HepG2 (cell line): Measurements from ENCODE around the gene CD34. TPM values are rescaled to one million over a fixed set of nuclear protein-coding genes. Genes with fewer than 3 reads are reported as not detected.

Experiments
- ATAC-seq: fragments of 200-7000 bp; cut with Tn5 transposase; 3 replicates; pipeline ENCODE4 v1.9.1; 2020; ENCODE audit warnings: mild to moderate bottlenecking, moderate library complexity
- BruUV-seq: library from RNA; stranded (reverse); fragments of 400-500 nt; replicated peaks from 2 replicates; lab custom pipeline; 2021; lab: Mats Ljungman, UMichigan
- CTCF ChIA-PET: fragments of 300-600 bp; formaldehyde crosslinking; extraction: SDS; loops from one replicate; lab custom pipeline; 2021; ENCODE audit warnings: low total read pairs, inconsistent platforms, low intra/inter-chr PET ratio; lab: Yijun Ruan, JAX
- POLR2A ChIA-PET: fragments of 350-600 bp; sonication (Branson Sonifier 250); formaldehyde crosslinking; loops from one replicate; lab custom pipeline; 2020; ENCODE audit warnings: antibody characterized with exemption, inconsistent platforms; lab: Yijun Ruan, JAX
- DNase-seq: peaks from one replicate; pipeline ENCODE4 v3.0.0-alpha.2; 2015; ENCODE audit warnings: low spot score
- FAIRE-seq: peaks from 3 replicates; lab custom pipeline; 2011; peaks lifted over from hg19 to GRCh38; lab: Jason Lieb, UNC
- H2AFZ ChIP-seq: one replicate; pipeline ENCODE4 v1.6.1; 2011; ENCODE audit warnings: low read length, inconsistent platforms
- H3K27ac ChIP-seq: fragments of 300-600 bp; 3 replicates; pipeline ENCODE4 v1.8.0; 2011; ENCODE audit warnings: mixed run types, mild to moderate bottlenecking, mixed read lengths, low read length, inconsistent platforms; ENCODE audit not compliant: insufficient read depth; ENCODE audit errors: extremely low read length
- H3K27me3 ChIP-seq, 2 experiments: fragments of 200-600 bp in 1 of 2; 2 replicates in 1 of 2; 3 replicates in 1 of 2; pipeline versions ENCODE4 v1.6.0 to v1.8.0; 2011; ENCODE audit warnings: low read length in 2 of 2, mild to moderate bottlenecking in 2 of 2, moderate library complexity in 2 of 2, inconsistent platforms in 1 of 2; ENCODE audit not compliant: insufficient read depth in 2 of 2, control insufficient read depth in 1 of 2
- H3K36me3 ChIP-seq, 2 experiments: fragments of 200-600 bp in 1 of 2; replicated peaks in 1 of 2; 2 replicates in 1 of 2; 3 replicates in 1 of 2; pipeline versions ENCODE4 v1.5.1 to v1.8.0; 2011; ENCODE audit warnings: low read length in 2 of 2, inconsistent platforms in 1 of 2; ENCODE audit not compliant: insufficient read depth in 2 of 2, control insufficient read depth in 1 of 2
- H3K4me1 ChIP-seq: 2 replicates; pipeline ENCODE4 v1.5.1; 2012; ENCODE audit warnings: low read length, inconsistent platforms; ENCODE audit not compliant: insufficient read depth
- H3K4me2 ChIP-seq: 2 replicates; pipeline ENCODE4 v1.6.0; 2011; ENCODE audit warnings: low read depth, low read length, inconsistent platforms
- H3K4me3 ChIP-seq, 3 experiments: fragments of 200-600 bp in 1 of 3; sonication (generic), shearing (Covaris generic) in 1 of 3; replicated peaks in 1 of 3; 2 replicates each; pipeline ENCODE4 v1.5.1; 2011 to 2016; ENCODE audit warnings: low read length in 3 of 3, inconsistent platforms in 2 of 3, low read depth in 2 of 3, mild to moderate bottlenecking in 2 of 3, control low read depth in 1 of 3, mixed read lengths in 1 of 3; ENCODE audit not compliant: insufficient read depth in 1 of 3
- H3K79me2 ChIP-seq: one replicate; pipeline ENCODE4 v1.6.1; 2011; ENCODE audit warnings: low read length, inconsistent platforms; ENCODE audit not compliant: insufficient read depth
- H3K9ac ChIP-seq: 2 replicates; pipeline ENCODE4 v1.6.0; 2011; ENCODE audit warnings: mild to moderate bottlenecking, low read depth, low read length, inconsistent platforms; ENCODE audit not compliant: insufficient read depth
- H3K9me3 ChIP-seq: 2 replicates; pipeline ENCODE4 v1.5.1; 2012; ENCODE audit warnings: mild to moderate bottlenecking, low read length
- H4K20me1 ChIP-seq: 2 replicates; pipeline ENCODE4 v1.6.0; 2011; ENCODE audit warnings: inconsistent platforms, mild to moderate bottlenecking, low read length, moderate library complexity; ENCODE audit not compliant: insufficient read depth
- ARNT2 ChIP-seq: sonication (generic); formaldehyde crosslinking; IDR thresholded peaks from 2 replicates; pipeline ENCODE4 v1.8.0; 2022; ENCODE audit warnings: mild to moderate bottlenecking, low read depth, missing genetic modification reagents, moderate library complexity
- BCL6 ChIP-seq: IDR thresholded peaks from 2 replicates; pipeline ENCODE4 v1.6.1; 2016; ENCODE audit warnings: missing genetic modification reagents, missing compliant biosample characterization
- DNMT3B ChIP-seq: conservative IDR thresholded peaks from 2 replicates; pipeline ENCODE4 v1.6.1; 2016; ENCODE audit warnings: missing biosample characterization, control low read depth
- GATAD1 ChIP-seq: IDR thresholded peaks from 2 replicates; pipeline ENCODE4 v1.6.1; 2016; ENCODE audit warnings: missing genetic modification reagents, missing compliant biosample characterization
- KLF13 ChIP-seq: sonication (generic); formaldehyde crosslinking; IDR thresholded peaks from 2 replicates; pipeline ENCODE4 v1.4.0; 2020; ENCODE audit warnings: mild to moderate bottlenecking, missing genetic modification reagents
- RARG ChIP-seq: sonication (generic); formaldehyde crosslinking; IDR thresholded peaks from 2 replicates; pipeline ENCODE4 v1.4.0; 2020; ENCODE audit warnings: low read depth, mild to moderate bottlenecking, missing genetic modification reagents
- SKI ChIP-seq: fragments of 450-650 bp; IDR thresholded peaks from one replicate; pipeline ENCODE4 v1.6.1; 2018; ENCODE audit warnings: mild to moderate bottlenecking; ENCODE audit not compliant: partially characterized antibody
- ZNF501 ChIP-seq: sonication (generic); formaldehyde crosslinking; IDR thresholded peaks from 2 replicates; pipeline ENCODE4 v1.5.1; 2020; ENCODE audit warnings: mild to moderate bottlenecking, moderate library complexity, missing genetic modification reagents
- ZNF552 ChIP-seq: sonication (generic); formaldehyde crosslinking; IDR thresholded peaks from 2 replicates; pipeline ENCODE4 v1.9.0; 2022; ENCODE audit warnings: missing genetic modification reagents, mild to moderate bottlenecking, borderline replicate concordance
- ZNF770 ChIP-seq: sonication (generic); formaldehyde crosslinking; IDR thresholded peaks from 2 replicates; pipeline ENCODE4 v1.5.0; 2020; ENCODE audit warnings: mild to moderate bottlenecking, missing genetic modification reagents
- ZNF83 ChIP-seq: sonication (generic); formaldehyde crosslinking; IDR thresholded peaks from 2 replicates; pipeline ENCODE4 v1.4.0; 2020; ENCODE audit warnings: missing genetic modification reagents, mild to moderate bottlenecking, borderline replicate concordance
- WGBS: methylation state at CpG from one replicate; pipeline ENCODE4 v1.1.6; 2017; ENCODE audit warnings: low lambda C conversion rate; 5-methylcytosine and 5-hydroxymethylcytosine counted together
- in situ Hi-C: cut with HindIII; loops from 2 replicates; pipeline ENCODE4 v1.10.0; 2017; ENCODE audit warnings: low pct_unique_long_range_greater_than_20kb; ENCODE audit not compliant: extremely low pct_ligation_motif_present
- intact Hi-C: fragments of 100-400 bp; cut with micrococcal nuclease; formaldehyde crosslinking; loops from one replicate; pipeline ENCODE4 v1.10.0; 2022; ENCODE audit not compliant: unreplicated experiment
- polyA plus RNA-seq, 8 experiments: library from polyadenylated mRNA; depleted of rRNA in 3 of 8; stranded (reverse) in 7 of 8; unstranded in 1 of 8; fragments of >200 nt; fragmentation: Illumina TruSeq in 4 of 8; extraction: Trizol in 4 of 8; gene quantifications; 2 replicates each; pipeline versions ENCODE4 v1.2.1 to v1.2.3, GENCODE V29; 2011 to 2016; ENCODE audit warnings: low read depth in 4 of 8, missing spikeins in 1 of 8, mixed read lengths in 1 of 8; ENCODE audit not compliant: insufficient read depth in 1 of 8
- total RNA-seq, 5 experiments: library from RNA; depleted of rRNA; stranded (reverse); fragments of >200 nt; fragmentation: Illumina TruSeq; extraction: Trizol; gene quantifications; 2 replicates each; pipeline ENCODE4 v1.2.3, GENCODE V29; 2016; ENCODE audit warnings: low read depth in 1 of 5
- TF ChIP-seq, protein P1 (sequence below): sonication (generic); formaldehyde crosslinking; IDR thresholded peaks from 2 replicates; pipeline ENCODE4 v1.4.0; 2020; ENCODE audit warnings: missing genetic modification reagents
- TF ChIP-seq, protein P2 (sequence below): sonication (generic); formaldehyde crosslinking; IDR thresholded peaks from 2 replicates; pipeline ENCODE4 v1.8.0; 2022; ENCODE audit warnings: low read depth, missing genetic modification reagents
- TF ChIP-seq, protein P3 (sequence below): sonication (generic); formaldehyde crosslinking; IDR thresholded peaks from 2 replicates; pipeline ENCODE4 v1.9.0; 2021; ENCODE audit warnings: missing genetic modification reagents, mild to moderate bottlenecking, borderline replicate concordance

Gene CD34
- total and polyA plus RNA-seq, 2 of the 13 experiments (the other 11 are each of a cell fraction or from before 2014, with no cell fraction given), result not detected

DNA sequence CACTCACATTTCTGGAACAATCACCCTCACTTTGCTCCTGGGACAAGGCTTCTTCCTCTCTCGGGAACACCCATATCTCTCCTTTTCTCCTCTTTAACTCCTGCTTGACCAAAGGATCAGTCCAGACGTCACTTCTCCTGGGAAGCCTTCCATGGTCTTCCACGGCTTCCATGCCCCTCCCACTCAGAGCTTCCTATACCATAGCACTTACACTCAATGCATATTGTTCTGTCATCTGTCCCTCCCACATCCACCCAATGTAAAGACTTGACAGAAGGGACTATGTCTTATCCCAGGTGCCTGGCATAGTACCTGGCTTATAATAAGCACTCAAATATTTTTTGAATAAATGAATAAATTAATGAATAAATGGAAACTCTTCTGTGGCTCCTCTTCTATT, 28.2 kb downstream of the CD34 start (continued):
- TF ChIP-seq ZNF501 (CRISPR knock-in tag) (no peak), KLF13 (no peak)

- in situ Hi-C loops, result no loop called here
- TF ChIP-seq ZNF552 (CRISPR knock-in tag), result no peak
- TF ChIP-seq ARNT2, result no peak
- TF ChIP-seq, protein P1, sequence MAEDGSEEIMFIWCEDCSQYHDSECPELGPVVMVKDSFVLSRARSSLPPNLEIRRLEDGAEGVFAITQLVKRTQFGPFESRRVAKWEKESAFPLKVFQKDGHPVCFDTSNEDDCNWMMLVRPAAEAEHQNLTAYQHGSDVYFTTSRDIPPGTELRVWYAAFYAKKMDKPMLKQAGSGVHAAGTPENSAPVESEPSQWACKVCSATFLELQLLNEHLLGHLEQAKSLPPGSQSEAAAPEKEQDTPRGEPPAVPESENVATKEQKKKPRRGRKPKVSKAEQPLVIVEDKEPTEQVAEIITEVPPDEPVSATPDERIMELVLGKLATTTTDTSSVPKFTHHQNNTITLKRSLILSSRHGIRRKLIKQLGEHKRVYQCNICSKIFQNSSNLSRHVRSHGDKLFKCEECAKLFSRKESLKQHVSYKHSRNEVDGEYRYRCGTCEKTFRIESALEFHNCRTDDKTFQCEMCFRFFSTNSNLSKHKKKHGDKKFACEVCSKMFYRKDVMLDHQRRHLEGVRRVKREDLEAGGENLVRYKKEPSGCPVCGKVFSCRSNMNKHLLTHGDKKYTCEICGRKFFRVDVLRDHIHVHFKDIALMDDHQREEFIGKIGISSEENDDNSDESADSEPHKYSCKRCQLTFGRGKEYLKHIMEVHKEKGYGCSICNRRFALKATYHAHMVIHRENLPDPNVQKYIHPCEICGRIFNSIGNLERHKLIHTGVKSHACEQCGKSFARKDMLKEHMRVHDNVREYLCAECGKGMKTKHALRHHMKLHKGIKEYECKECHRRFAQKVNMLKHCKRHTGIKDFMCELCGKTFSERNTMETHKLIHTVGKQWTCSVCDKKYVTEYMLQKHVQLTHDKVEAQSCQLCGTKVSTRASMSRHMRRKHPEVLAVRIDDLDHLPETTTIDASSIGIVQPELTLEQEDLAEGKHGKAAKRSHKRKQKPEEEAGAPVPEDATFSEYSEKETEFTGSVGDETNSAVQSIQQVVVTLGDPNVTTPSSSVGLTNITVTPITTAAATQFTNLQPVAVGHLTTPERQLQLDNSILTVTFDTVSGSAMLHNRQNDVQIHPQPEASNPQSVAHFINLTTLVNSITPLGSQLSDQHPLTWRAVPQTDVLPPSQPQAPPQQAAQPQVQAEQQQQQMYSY (CRISPR knock-in tag), result no peak
- TF ChIP-seq, protein P2, sequence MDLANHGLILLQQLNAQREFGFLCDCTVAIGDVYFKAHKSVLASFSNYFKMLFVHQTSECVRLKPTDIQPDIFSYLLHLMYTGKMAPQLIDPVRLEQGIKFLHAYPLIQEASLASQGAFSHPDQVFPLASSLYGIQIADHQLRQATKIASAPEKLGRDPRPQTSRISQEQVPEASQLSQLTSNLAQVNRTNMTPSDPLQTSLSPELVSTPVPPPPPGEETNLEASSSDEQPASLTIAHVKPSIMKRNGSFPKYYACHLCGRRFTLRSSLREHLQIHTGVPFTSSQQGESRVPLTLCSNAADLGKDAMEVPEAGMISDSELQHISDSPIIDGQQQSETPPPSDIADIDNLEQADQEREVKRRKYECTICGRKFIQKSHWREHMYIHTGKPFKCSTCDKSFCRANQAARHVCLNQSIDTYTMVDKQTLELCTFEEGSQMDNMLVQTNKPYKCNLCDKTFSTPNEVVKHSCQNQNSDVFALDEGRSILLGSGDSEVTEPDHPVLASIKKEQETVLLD (CRISPR knock-in tag), result no peak
- TF ChIP-seq BCL6 (CRISPR knock-in tag), result no peak
- no peak for TF ChIP-seq ZNF83
- no peak for TF ChIP-seq RARG (CRISPR knock-in tag)
- no peak for TF ChIP-seq ZNF770 (CRISPR knock-in tag)
- TF ChIP-seq GATAD1 (CRISPR knock-in tag), result no peak
- no peak for TF ChIP-seq SKI
- TF ChIP-seq DNMT3B (CRISPR knock-in tag), result no peak
- TF ChIP-seq, protein P3, sequence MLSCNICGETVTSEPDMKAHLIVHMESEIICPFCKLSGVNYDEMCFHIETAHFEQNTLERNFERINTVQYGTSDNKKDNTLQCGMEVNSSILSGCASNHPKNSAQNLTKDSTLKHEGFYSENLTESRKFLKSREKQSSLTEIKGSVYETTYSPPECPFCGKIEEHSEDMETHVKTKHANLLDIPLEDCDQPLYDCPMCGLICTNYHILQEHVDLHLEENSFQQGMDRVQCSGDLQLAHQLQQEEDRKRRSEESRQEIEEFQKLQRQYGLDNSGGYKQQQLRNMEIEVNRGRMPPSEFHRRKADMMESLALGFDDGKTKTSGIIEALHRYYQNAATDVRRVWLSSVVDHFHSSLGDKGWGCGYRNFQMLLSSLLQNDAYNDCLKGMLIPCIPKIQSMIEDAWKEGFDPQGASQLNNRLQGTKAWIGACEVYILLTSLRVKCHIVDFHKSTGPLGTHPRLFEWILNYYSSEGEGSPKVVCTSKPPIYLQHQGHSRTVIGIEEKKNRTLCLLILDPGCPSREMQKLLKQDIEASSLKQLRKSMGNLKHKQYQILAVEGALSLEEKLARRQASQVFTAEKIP (CRISPR knock-in tag), result no peak
These were observed 32.0 kb downstream of the CD34 start for GRCh38 chr1:207878939-207879338.

More at GRCh38 chr1:207878939-207879338, 32.0 kb downstream of the CD34 start:
- Histone ChIP-seq H3K36me3 (no peaks in the 10 kb centered on the region), H4K20me1 (no peaks in the 10 kb centered on the region), H2AFZ (no peak overlapping the region), H3K9ac (no peak overlapping the region), H3K4me2 (no peak overlapping the region), H3K4me3 (no peak overlapping the region), H3K79me2 (no peaks in the 10 kb centered on the region), H3K4me1 (peaks cover 6% of the 10 kb centered on the region; the same call in 1 of the 2 replicates), H3K27ac (no peak overlapping the region), H3K27me3 (peaks cover 0 to 13% of the 10 kb centered on the region in 2 experiments; a peak in 3 of 5 replicates), H3K9me3 (no peaks in the 10 kb centered on the region)
- DNase-seq, result no peak
- intact Hi-C loops, result no loop called here
- FAIRE-seq, result no peak
- BruUV-seq, result no TSS peak
- ChIA-PET POLR2A (no interaction called here), CTCF (no interaction called here)
- ATAC-seq, result no peak
- 0% methylated on average over 1 of the region's 1 CpG for WGBS
